Stimulated activated CD8-positive, alpha-beta memory T cell treated with anti-CD3 and anti-CD28 coated beads, Interleukin-15, amount 100 ng/mL, for 4 hours (primary cell): ENCODE data around the gene MTURN.

Source experiments
- DNase-seq, 2 donors: peaks; one replicate each; pipeline ENCODE4 v3.0.0-alpha.2; 2020; ENCODE audit warnings: low read depth in 2 of 2

Gene MTURN

DNA sequence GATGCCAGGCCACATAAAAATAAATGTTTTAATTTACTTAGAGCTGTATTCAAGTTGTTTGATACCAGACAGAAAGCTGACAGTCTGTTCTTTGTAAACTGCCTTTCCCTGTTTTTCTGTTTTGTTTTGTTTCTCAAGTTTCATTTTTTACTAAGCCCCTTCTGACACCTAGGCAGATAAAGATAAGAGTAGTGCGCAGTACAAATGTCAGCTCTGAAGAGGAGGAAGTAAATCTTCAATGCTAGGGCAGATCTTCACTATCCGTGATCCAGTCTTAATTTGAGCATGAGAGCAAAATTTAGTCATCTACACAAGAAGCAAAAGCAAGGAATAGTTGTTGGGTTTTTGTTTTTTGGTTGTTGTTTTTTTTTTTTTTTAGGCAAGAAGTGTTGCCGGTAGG lies 27.3 kb downstream of the MTURN start:
- DNase-seq: no peak

- DNase-seq: no peak
These were observed 27.9 kb downstream of the MTURN start for GRCh38 chr7:30162622-30163124.

DNA sequence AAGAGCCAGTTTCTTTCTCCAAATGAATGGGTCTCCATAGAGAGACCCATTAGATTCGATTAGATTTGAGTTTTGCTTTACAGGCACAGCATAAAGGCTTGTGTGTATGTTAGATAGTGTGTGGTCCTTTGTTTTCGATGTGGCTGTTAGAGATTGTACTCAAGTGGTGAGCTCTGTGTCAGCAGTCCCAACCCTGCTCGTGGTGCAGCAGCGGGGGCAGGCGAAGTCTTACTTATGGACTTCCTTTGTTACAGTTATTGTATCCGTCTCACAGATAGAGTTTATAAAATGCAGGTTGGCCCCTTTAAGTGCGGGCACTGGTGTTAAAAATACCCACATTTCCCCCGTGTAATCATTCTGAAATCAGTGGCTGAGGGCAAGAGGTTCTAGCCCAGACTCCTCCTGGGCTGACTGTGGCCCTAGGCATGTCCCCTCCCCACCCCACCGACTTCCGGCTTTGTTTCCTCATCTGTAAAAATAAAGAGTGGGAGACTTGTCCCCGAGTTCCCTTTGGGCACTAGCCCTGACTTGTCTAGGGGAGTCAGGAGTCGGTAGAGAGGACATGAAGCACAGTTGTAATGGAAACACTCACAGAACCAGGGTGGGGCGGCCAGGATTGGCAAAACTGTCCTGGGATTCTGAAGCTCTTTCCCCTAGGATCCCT lies 28.6 kb downstream of the MTURN start:
- no peak for DNase-seq

DNA sequence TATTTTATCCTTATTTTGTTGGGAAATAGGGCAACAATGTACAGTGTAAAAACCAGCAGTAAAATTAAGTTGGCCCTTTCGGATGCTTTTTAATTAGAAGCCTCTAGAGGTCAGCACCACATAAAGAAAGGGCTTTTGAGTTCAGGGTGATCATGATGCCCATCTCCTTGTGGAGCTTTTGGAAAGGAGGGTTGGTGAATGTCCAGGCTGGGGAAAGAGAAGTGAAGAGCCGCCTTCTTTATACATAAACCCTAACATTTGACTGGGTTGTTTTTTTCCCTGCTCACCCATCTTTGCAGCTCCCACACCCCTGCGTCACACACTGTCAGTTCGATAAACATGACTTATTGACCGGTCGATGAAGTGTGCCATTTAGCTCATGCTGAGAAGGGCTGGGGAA lies 29.8 kb downstream of the MTURN start:
- DNase-seq: no peak

DNA sequence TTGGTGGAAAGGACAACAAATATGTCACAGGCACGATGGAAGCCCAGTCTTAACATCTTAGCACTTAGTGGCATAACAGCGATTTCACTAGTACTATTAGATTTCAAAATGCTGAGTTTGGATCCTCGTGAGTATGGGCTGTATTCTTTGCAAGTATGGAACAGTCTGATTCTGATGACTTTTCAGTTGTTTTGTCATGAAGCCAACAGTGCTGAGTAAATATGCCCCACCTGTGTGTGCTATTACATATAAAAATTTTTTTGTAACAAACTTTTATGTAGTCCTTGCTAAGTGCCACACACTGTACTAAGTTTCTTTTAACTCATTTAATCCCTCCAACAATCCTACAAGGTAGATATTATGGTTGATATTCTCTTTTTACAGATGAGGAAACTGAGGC lies 30.8 kb downstream of the MTURN start:
- no peak for DNase-seq

GRCh38 chr7:30166155-30166840 lies 31.5 kb downstream of the MTURN start:
- DNase-seq: no peak

DNA sequence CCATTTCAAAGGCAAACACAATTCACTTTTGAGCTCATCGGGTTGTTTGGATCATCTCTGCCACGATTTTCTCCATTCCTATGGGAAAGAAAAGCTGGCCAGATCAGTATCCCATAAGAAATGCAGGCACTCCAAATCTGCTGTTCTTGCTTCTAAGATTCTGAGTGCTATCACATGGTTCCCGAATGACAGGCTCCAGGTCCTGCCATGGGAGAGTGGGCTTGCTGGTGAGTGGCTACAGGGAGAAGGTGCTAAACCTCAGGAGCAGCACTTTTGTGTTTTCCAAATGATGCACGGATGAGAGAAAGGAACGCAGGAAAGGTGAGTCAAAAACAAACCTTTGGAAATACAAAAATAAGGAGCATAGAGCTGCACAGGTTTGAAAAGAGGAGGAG lies 32.1 kb downstream of the MTURN start:
- DNase-seq: no peak

GRCh38 chr7:30167901-30168300 lies 33.1 kb downstream of the MTURN start:
- DNase-seq: no peak

GRCh38 chr7:30168835-30169573 lies 34.2 kb downstream of the MTURN start:
- no peak for DNase-seq

DNA sequence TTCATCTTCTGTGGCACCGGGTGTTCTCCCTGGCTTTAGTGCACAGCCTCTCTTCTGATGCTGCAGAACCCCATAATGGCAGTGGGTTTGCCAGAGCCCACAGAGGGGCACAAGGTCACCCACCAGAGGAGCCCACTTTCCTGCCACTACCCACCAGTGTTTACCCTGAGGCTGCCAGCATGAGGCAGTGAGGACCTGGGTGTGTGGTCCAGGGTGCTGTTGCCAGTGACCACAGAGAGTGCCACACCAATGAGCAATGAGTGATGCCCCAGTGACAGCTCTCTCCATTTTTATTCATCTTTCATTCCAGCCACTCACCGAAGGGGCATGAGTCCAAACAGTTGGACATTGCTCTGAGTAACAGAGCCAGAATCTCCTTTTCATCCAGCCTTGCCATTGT lies 34.8 kb downstream of the MTURN start:
- no peak for DNase-seq

DNA sequence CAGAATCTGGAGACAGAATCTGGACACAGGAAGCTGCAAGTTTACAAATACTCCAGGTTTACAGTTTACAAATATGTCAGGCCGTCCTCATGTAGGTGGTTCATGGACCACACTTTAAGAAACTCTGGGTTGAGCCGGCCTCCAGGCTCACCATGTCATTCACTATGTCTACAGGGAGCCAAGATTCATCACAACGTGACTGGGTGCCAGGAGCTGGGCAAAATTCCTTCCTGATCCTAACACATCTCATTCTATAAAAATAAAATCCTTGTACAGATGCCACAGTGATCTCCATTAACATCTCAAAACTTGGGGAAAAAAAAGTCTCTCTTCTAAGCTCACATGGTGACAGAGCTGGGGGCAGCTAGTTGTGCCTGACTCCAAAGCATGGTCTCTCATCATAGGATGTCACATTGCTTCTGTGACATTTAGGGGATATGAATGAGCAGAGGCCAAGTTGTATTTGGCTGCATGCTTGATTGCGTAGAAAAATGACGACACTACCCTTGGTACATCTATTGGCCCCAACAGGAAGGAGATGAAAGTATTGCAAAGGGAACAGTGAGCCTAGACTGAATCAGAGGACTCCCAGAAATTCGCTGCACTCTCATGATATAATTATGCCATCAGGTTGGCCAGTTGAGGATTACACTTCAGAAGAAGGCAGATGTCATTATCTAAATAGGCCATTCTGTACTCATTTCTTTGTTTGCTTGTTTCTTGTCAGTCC lies 35.9 kb downstream of the MTURN start:
- DNase-seq: no peak

DNA sequence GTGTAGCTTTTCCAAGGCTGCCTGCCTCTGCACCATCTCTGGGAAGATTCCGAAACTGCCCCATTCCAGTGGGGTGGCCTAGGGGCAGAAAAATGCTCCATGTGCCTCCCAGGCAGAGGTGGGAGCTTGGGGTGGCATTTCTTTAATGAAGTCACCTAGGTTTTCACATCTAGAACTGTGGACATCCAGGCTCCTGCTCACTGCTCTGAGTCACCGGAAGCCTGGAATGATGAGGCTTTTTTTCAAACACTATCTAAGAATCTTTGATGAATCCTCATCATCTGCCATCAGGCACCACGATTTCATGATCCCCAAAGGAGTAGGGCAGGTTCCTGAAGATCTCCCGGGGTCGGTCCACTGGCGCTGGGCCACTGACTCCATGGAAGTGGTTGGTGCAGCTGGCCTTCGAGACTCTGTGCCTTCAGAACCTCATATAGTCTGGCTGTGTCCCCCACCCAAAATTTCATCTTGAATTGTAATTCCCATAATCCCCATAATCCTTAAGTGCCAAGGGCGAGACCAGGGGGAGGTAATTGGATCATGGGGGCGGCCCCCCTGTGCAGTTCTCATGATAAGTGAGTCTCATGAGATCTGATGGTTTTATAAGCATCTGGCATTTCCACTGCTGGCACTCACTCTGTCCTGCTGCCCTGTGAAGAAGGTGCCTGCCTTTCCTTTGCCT lies 37.1 kb downstream of the MTURN start:
- DNase-seq: no peak

DNA sequence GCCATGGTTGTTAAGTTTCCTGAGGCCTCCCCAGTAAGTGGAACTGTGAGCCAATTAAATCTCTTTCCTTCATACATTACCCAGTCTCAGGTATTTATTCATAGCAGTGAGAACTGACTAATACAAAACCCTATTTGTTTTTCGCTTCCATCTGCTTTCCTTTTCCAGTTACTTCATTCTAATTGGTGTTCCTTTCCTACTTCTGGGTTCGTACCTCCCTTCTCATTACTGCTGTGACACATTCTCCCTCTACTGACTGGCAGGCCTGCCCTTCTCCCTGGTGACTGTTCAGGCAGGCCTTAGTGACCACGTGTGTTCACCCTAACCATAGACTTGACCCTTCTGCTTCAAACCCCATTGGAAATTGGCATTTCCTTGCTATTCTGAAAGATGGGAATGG lies 37.7 kb downstream of the MTURN start:
- no peak for DNase-seq

DNA sequence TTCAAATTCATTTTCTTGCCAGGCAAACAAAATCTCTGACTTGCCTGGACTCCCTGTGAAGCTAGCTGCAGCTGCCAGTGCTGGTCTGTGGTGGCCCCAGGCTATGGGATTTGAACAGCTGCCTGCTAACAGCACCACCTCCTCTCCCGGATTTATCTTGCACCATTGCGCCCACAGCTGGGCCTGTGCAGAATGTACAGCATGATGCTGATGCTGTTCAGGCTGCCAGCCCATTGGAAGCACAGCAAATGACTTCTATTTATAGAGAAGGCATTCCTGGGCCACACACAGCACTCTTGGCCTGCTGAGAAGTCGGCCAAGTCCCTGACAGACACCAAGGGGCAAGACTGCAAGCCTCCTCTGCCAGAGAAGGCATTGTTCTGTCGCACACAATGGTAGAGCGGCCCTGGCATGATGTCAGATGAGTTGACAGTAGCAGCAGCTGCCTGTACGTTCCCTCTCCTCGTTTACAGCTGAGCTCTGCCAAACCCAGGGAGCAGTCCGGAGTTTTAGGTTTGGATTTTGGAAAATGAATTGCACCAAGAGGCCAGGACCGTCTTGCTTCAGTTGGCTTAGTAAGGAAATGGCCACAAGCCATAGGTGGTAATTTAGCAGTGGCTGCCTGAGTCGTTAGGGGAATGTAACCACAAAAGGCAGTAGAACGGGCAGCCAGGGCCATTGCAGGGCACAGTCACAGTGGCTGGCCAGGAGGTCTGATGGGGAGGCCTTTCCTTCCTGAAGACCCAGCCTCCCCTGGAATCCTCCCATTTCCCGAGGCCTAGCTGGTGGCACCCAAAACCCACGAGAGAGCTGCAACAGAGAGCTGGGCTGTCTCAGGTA lies 38.5 kb downstream of the MTURN start:
- no peak for DNase-seq

GRCh38 chr7:30175180-30175579 lies 40.4 kb downstream of the MTURN start:
- no peak for DNase-seq

DNA sequence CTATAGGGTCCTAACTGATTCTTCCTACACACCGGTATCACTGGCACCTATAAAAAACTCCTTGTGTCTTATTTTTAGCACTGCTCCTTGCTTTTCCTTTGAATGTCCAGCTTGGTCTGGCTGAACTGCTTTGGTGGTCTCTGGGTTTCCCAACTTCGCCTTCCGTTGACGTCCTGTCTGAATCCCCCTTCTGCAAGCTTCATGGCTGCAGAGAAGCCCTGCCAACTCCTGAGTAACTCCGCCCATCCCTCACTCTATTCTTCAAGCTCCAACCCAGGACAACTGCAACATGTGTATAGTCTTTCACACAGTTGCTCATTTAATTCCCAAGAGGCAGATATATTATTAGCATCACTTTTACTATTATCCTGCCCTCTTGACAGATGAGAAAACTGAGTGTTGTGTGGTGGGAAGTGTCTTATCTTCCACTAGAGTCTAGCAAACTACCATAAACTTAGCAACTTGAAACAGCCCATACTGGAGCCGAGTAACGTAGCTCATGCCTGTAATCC lies 40.9 kb downstream of the MTURN start:
- no peak for DNase-seq

DNA sequence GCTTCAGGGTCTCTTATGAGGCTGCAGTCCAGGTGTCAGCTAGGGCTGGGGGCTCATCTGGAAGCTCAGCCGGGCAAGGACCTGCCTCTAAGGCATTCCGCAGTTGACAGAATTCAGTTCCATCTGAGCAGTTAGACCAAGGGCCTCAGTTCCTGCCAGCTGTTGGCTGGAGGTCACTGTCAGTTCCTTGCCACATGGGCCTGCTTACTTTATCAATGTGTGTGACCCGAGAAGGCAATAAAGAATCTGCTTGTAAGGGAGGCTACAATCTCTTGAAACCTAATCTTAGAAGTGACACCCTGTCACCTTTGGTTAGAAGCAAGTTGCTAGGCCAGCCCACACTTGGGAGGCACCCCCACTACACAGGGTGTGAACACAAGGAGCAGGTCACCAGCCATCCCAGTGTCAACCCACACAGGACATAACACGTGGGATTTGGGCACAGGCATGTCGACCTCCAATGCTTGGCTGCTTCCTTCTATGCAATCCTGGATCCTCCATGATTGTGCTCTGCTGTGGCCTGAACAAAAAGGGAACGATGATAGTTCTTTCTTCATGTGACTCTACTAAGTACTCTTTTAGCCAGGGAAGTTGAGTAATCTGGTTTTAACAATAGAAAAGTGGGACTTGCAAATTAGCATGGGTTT lies 41.8 kb downstream of the MTURN start:
- no peak for DNase-seq

GRCh38 chr7:30177186-30177585 lies 42.4 kb downstream of the MTURN start:
- DNase-seq: no peak

GRCh38 chr7:30177965-30178364 lies 43.2 kb downstream of the MTURN start:
- DNase-seq: no peak
